GM12864 (cell line): ENCODE measurements around the gene MYO9B.

Experiments used
- DNase-seq: peaks from one replicate; pipeline ENCODE4 v3.0.0-alpha.2; 2011; ENCODE audit warnings: low read depth
- H3K4me3 ChIP-seq: 2 replicates; pipeline ENCODE4 v1.5.1; 2011; ENCODE audit warnings: mild to moderate bottlenecking, low read depth, low read length, control low read depth
- CTCF ChIP-seq: IDR thresholded peaks from 2 replicates; pipeline ENCODE4 v1.5.1; 2011; ENCODE audit warnings: low read depth, mild to moderate bottlenecking, moderate library complexity, low read length, control low read depth, inconsistent platforms; ENCODE audit errors: missing control alignments

The MYO9B gene

DNA sequence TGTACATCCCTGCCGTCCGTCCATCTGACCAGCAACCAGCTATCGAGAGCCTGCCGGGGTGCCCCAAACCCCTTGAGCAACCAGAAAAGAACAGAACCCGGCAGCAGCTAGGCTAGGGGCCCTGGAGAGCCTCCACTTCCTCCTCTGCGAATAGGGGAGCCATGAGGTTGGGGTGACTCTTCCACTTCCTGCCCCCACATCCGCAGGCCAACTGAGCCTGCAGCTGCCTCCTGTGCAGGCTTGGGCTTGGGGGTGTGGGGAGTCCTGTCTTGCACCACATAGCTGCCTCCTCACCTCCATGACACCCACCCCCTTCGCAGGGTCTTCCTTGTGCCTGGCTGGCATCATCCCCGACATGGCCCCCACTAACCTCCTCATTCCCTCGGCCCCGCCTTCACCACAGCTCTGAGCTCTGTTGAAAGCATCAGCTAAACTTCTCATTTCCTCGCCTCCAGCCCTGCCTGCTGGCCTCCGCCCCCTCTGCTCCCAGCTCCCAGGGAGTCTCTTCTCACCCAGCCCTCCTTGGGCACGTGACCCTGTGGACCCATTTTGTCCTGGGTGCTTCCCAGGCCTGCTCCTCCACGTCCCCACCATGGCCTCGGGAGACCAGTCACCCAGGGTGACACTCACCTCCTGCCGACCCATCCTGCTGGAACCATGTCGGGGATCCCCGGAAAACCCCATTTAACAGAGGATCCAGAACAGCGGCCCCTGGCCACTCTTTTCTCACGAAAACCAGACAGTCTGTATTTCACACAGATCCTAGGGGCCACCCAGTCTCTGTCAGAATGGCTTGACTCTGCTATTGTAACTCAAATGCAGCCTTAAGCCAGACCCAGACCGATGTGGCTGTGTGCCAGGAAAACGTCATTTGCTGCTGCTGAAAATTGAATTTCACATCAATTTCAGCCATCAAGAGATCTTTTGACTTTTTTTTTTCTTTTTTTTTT, 50.4 kb downstream of the MYO9B start:
- H3K4me3 ChIP-seq, result peak overlapping the region; percentile 13
- TF ChIP-seq CTCF, result no peak
- peak; percentile 81 for DNase-seq

- no peak overlapping the region for H3K4me3 ChIP-seq
- no peak for TF ChIP-seq CTCF
- no peak for DNase-seq
Observed at GRCh38 chr19:17127671-17128070, 52.1 kb downstream of the MYO9B start.

DNA sequence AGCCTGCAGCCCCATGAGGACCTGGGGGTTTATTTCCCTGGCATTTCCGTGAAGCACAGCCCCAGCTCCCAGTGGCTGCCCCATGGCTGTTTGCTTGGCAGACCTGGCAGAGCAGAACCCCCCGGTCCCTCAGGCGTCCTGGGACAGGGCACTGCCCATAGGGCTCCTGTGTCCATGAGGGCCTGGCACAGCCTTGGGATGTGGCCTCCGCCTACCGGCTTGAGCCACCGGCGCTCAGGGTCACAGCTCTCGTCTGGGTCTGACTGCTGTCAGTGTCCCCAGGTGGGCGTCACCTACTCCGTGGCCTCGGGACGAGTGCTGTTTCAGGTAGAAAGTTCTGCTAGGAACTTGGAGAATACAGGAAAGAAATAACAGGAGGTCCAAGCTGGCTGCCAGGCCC, 52.8 kb downstream of the MYO9B start:
- no peak for DNase-seq
- no peak for TF ChIP-seq CTCF
- H3K4me3 ChIP-seq, result no peak overlapping the region

DNA sequence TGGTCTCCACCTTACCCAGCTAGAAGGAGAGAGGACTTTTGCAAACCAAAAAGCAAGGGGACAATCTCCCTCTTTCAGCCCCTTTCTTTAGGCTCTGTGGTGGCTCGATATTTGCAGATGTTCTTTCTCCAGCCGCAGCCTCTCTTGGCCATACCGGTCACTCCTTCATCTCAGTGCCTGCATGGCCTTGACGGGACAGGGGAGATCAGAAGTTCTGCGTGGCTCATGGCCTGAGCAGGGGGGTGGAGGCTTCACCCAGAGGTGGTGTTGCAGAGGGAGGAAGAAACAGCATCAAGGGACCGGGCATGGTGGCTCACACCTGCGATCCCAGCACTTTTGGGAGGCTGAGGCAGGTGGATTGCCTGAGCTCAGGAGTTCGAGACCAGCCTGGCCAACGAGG, 53.2 kb downstream of the MYO9B start:
- TF ChIP-seq CTCF, result no peak
- DNase-seq, result no peak
- H3K4me3 ChIP-seq, result no peak overlapping the region

DNA sequence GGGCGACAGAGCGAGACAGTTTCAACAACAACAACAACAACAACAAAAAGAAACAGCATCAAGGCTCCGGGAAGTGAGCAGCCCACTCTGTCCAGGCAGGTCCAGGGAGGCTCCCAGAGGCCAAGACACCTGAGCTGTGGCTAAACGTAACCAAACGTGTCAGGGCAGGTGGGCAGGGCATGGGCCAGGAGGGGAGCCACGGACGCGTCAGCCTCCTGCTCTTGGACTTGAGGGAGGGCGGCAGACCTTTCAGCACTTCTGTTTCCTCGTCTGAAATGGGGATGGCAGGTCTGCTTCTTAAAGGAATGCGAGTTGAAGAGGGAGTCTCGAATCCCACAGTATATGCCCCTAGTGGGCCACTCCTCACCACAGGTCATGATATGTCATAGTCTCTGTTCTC, 53.8 kb downstream of the MYO9B start:
- H3K4me3 ChIP-seq, result no peak overlapping the region
- no peak for DNase-seq
- TF ChIP-seq CTCF, result no peak

- H3K4me3 ChIP-seq, result peak overlapping the region; percentile 1; the same call in 1 of the 2 replicates
Observed at GRCh38 chr19:17135001-17135853, 59.6 kb downstream of the MYO9B start.

More at GRCh38 chr19:17135001-17135853, 59.6 kb downstream of the MYO9B start:
- TF ChIP-seq CTCF, result no peak
- DNase-seq, result peak; percentile 73
